ENCODE measurements around the gene TFAP2A. TPM values are rescaled to one million over a fixed set of nuclear protein-coding genes. Genes with fewer than 3 reads are reported as not detected.

The TFAP2A gene
- total RNA-seq, 1 donor from 2014 or later: 3.4 TPM

GRCh38 chr6:10446548-10446947 lies 31.7 kb upstream of the TFAP2A start:
- TF ChIP-seq, protein P1, sequence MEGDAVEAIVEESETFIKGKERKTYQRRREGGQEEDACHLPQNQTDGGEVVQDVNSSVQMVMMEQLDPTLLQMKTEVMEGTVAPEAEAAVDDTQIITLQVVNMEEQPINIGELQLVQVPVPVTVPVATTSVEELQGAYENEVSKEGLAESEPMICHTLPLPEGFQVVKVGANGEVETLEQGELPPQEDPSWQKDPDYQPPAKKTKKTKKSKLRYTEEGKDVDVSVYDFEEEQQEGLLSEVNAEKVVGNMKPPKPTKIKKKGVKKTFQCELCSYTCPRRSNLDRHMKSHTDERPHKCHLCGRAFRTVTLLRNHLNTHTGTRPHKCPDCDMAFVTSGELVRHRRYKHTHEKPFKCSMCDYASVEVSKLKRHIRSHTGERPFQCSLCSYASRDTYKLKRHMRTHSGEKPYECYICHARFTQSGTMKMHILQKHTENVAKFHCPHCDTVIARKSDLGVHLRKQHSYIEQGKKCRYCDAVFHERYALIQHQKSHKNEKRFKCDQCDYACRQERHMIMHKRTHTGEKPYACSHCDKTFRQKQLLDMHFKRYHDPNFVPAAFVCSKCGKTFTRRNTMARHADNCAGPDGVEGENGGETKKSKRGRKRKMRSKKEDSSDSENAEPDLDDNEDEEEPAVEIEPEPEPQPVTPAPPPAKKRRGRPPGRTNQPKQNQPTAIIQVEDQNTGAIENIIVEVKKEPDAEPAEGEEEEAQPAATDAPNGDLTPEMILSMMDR (IDR thresholded peaks at IDR 0.05; ENCODE audit: insufficient read depth, low read length, severe bottlenecking): no peak
- H3K4me3 ChIP-seq (ENCODE audit: low read depth, low read length): no peak overlapping the region
- FAIRE-seq (no peak), DNase-seq (ENCODE audit: low read depth) (no peak)
- H3K27me3 ChIP-seq (ENCODE audit: control insufficient read depth, insufficient read depth, low read length): no peaks in the 10 kb centered on the region
- no peaks in the 10 kb centered on the region for H3K36me3 ChIP-seq (ENCODE audit: control insufficient read depth, insufficient read depth, low read length)

DNA sequence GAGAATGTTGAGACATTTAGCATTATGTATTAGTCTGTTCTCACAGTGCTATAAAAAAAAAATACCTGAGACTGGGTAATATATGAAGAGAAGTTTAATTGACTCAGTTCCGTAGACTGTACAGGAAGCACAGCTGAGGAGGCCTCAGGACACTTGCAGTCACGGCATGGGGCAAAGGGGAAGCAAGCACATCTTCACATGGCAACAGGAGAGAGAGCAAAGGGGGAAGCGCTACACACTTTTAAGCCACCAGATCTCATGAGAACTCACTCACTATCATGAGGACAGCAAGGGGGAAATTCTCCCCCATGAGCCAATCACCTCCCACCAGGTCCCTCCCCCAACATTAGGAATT lies 26.8 kb upstream of the TFAP2A start:
- DNase-seq (ENCODE audit: low read depth): no peak
- Histone ChIP-seq H3K36me3 (ENCODE audit: control insufficient read depth, insufficient read depth, low read length) (no peaks in the 10 kb centered on the region), H3K4me3 (ENCODE audit: low read depth, low read length) (no peak overlapping the region), H3K27me3 (ENCODE audit: control insufficient read depth, insufficient read depth, low read length) (no peaks in the 10 kb centered on the region)
- no peak for FAIRE-seq
- TF ChIP-seq, protein P1 (IDR thresholded peaks at IDR 0.05; ENCODE audit: insufficient read depth, low read length, severe bottlenecking): no peak

- H3K4me3 ChIP-seq (ENCODE audit: low read depth, low read length): no peak overlapping the region
Observed at GRCh38 chr6:10441004-10441654, 26.3 kb upstream of the TFAP2A start.

DNA sequence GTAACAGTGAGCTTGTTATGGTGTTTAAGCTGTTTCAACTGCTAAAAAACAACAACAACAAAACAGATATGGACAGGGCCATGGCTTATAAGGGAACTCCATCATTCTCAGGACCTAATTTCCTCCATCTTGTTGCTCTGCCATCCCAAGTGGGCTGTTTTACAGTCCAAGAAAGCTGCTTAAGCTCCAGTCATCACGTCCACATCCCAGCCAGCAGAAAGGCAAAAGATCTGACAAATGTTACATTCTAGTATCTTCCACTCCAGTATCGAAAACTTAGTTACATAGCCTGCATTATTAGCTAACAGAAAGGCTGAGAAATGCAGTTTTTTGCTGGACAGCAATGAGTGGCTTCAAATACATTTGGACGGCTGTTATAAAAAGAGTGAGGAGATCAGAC lies 23.0 kb upstream of the TFAP2A start:
- no peaks in the 10 kb centered on the region for H3K36me3 ChIP-seq (ENCODE audit: control insufficient read depth, insufficient read depth, low read length)
- TF ChIP-seq, protein P1 (IDR thresholded peaks at IDR 0.05; ENCODE audit: insufficient read depth, low read length, severe bottlenecking): no peak
- no peak overlapping the region for H3K4me3 ChIP-seq (ENCODE audit: low read depth, low read length)
- FAIRE-seq: no peak
- no peaks in the 10 kb centered on the region for H3K27me3 ChIP-seq (ENCODE audit: control insufficient read depth, insufficient read depth, low read length)
- no peak for DNase-seq (ENCODE audit: low read depth)

More at GRCh38 chr6:10441004-10441654, 26.3 kb upstream of the TFAP2A start:
- H3K27me3 ChIP-seq (ENCODE audit: control insufficient read depth, insufficient read depth, low read length): no peaks in the 10 kb centered on the region
- DNase-seq (ENCODE audit: low read depth): peak; percentile 100
- H3K36me3 ChIP-seq (ENCODE audit: control insufficient read depth, insufficient read depth, low read length): no peaks in the 10 kb centered on the region
- FAIRE-seq: peak; percentile 64
- TF ChIP-seq, protein P1 (IDR thresholded peaks at IDR 0.05; ENCODE audit: insufficient read depth, low read length, severe bottlenecking): peak; percentile 21

DNA sequence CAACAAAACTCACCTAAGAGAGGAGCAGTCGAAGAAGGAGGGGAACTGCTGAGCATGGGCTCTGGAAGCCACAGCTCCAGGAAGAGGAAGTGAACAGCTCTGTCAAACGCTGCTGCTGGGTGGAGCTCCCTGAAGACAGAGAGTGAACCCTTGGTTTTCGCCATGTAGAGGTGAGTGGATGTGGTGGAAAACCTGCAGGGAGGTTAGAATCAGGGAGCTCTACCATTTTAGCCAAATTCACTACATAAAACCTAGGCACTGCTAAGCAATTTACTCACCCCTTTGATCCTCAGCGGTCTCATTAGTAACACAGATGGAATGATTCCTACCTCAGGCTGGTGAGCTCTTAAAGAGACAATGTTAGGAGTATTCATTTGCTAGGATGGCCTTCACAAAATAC lies 19.4 kb upstream of the TFAP2A start:
- TF ChIP-seq, protein P1 (IDR thresholded peaks at IDR 0.05; ENCODE audit: insufficient read depth, low read length, severe bottlenecking): no peak
- Histone ChIP-seq H3K4me3 (ENCODE audit: low read depth, low read length) (no peak overlapping the region), H3K36me3 (ENCODE audit: control insufficient read depth, insufficient read depth, low read length) (no peaks in the 10 kb centered on the region), H3K27me3 (ENCODE audit: control insufficient read depth, insufficient read depth, low read length) (no peaks in the 10 kb centered on the region)
- FAIRE-seq (no peak), DNase-seq (ENCODE audit: low read depth) (peak; percentile 86)

- Histone ChIP-seq H3K36me3 (ENCODE audit: control insufficient read depth, insufficient read depth, low read length) (no peaks in the 10 kb centered on the region), H3K4me3 (ENCODE audit: low read depth, low read length) (no peak overlapping the region), H3K27me3 (ENCODE audit: control insufficient read depth, insufficient read depth, low read length) (no peaks in the 10 kb centered on the region)
- no peak for FAIRE-seq
- TF ChIP-seq, protein P1 (IDR thresholded peaks at IDR 0.05; ENCODE audit: insufficient read depth, low read length, severe bottlenecking): no peak
- no peak for DNase-seq (ENCODE audit: low read depth)
Observed at GRCh38 chr6:10433322-10433721, 18.4 kb upstream of the TFAP2A start.
